ENCODE results near the gene ZSWIM5. TPM values are rescaled to one million over a fixed set of nuclear protein-coding genes. Genes with fewer than 3 reads are reported as not detected.
"Not testable (repeated sequence)": the region's sequence is repeated elsewhere in the genome, so short reads cannot be mapped to it uniquely, and the experiment has no call there.

Gene ZSWIM5
- total and polyA plus RNA-seq, 2 donors (not counting 1 experiment from before 2014, with no cell fraction given) = 0.36 to 1.7 TPM

DNA sequence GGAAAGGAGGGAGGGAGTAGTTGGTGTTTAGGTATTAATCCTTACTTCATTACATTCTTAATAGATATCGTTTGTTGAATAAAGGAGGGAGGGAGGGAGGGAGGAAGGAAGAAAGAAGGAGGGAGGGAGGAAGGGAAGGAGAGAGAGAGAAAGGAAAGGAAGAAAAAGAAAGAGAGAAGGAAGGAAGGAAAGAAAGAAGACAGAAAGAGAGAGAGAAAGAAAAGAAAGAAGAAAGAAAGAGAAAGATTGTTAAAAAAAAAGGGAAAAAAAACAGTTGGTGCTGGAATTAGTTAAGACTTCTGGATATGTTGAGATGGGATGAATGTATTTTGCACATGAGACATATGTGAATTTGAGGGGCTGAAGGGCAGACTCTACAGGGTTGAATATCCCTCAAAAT is 44.1 kb upstream of the ZSWIM5 start:
- H3K79me2 ChIP-seq (ENCODE audit: control insufficient read depth, insufficient read depth, low read length) = no peaks in the 10 kb centered on the region
- H3K4me2 ChIP-seq (replicated peaks; ENCODE audit: low read depth, low read length, poor library complexity, severe bottlenecking) = no peak overlapping the region
- H3K36me3 ChIP-seq (replicated peaks in 1 of 2; ENCODE audit: control extremely low read depth in 1 of 2, control insufficient read depth in 1 of 2, extremely low read depth in 1 of 2, insufficient read depth in 2 of 2, low read length in 1 of 2) = no peaks in the 10 kb centered on the region
- H2AFZ ChIP-seq (ENCODE audit: insufficient read depth, low read depth, low read length, poor library complexity, severe bottlenecking) = no peak overlapping the region
- no peak overlapping the region for H3K27ac ChIP-seq (ENCODE audit: low read length in 2 of 2)
- H3K27me3 Mint-ChIP-seq = peaks cover 14% of the 10 kb centered on the region
- no peaks in the 10 kb centered on the region for H3K4me1 ChIP-seq (ENCODE audit: control insufficient read depth in 2 of 2, insufficient read depth in 2 of 2, low read length in 2 of 2)
- no peak overlapping the region for H3K4me3 Mint-ChIP-seq
- TF ChIP-seq, protein P1, sequence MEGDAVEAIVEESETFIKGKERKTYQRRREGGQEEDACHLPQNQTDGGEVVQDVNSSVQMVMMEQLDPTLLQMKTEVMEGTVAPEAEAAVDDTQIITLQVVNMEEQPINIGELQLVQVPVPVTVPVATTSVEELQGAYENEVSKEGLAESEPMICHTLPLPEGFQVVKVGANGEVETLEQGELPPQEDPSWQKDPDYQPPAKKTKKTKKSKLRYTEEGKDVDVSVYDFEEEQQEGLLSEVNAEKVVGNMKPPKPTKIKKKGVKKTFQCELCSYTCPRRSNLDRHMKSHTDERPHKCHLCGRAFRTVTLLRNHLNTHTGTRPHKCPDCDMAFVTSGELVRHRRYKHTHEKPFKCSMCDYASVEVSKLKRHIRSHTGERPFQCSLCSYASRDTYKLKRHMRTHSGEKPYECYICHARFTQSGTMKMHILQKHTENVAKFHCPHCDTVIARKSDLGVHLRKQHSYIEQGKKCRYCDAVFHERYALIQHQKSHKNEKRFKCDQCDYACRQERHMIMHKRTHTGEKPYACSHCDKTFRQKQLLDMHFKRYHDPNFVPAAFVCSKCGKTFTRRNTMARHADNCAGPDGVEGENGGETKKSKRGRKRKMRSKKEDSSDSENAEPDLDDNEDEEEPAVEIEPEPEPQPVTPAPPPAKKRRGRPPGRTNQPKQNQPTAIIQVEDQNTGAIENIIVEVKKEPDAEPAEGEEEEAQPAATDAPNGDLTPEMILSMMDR (IDR thresholded peaks at IDR 0.05) = no peak
- TF ChIP-seq EZH2 (IDR thresholded peaks at IDR 0.05; ENCODE audit: borderline replicate concordance, insufficient read depth, low read depth, low read length, poor library complexity, severe bottlenecking) = no peak
- no peak for DNase-seq
- H3K27me3 ChIP-seq (replicated peaks in 1 of 4; ENCODE audit: control extremely low read depth in 1 of 4, control insufficient read depth in 3 of 4, insufficient read depth in 4 of 4, low read length in 3 of 4) = peaks cover 0 to 7% (median 1%) of the 10 kb centered on the region in 4 experiments
- no peak overlapping the region for H3K9ac ChIP-seq (ENCODE audit: low read length)
- H3K27ac Mint-ChIP-seq = no peak overlapping the region
- WGBS (ENCODE audit: insufficient coverage) = no CpG with 5 or more reads among the region's 1 CpG
- no peak overlapping the region for H3K4me3 ChIP-seq (ENCODE audit: control extremely low read depth in 1 of 5, extremely low read depth in 1 of 5, insufficient read depth in 1 of 5, low read depth in 2 of 5, low read length in 4 of 5)
- ATAC-seq (ENCODE audit: low read depth) = no peak
- intact Hi-C loops (cut with micrococcal nuclease) = no loop called here
- no peaks in the 10 kb centered on the region for H3K9me3 ChIP-seq (ENCODE audit: control extremely low read depth in 1 of 3, control insufficient read depth in 2 of 3, insufficient read depth in 1 of 3, low read length in 2 of 3)
- CTCF ChIA-PET = no interaction called here
- POLR2A ChIA-PET = no interaction called here
- no peaks in the 10 kb centered on the region for H3K4me1 Mint-ChIP-seq
- H4K20me1 ChIP-seq (ENCODE audit: control insufficient read depth, insufficient read depth, low read length, poor library complexity, severe bottlenecking) = no peaks in the 10 kb centered on the region
- no peaks in the 10 kb centered on the region for H3K9me3 Mint-ChIP-seq (ENCODE audit: insufficient read depth)

DNA sequence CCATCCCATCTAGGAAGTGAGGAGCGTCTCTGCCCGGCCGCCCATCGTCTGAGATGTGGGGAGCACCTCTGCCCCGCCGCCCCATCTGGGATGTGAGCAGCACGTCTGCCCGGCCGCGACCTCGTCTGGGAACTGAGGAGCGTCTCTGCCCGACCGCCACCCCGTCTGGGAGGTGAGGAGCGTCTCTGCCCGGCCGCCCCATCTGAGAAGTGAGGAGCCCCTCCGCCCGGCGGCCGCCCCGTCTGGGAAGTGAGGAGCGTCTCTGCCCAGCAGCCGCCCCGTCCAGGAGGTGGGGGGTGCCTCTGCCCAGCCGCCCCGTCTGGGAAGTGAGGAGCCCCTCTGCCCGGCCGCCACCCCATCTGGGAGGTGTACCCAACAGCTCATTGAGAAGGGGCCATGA is 41.6 kb upstream of the ZSWIM5 start:
- H3K27ac Mint-ChIP-seq; CTCF ChIA-PET; H3K27me3 ChIP-seq (replicated peaks in 1 of 4; ENCODE audit: control extremely low read depth in 1 of 4, control insufficient read depth in 3 of 4, insufficient read depth in 4 of 4, low read length in 3 of 4); H3K4me1 Mint-ChIP-seq; H3K4me2 ChIP-seq (replicated peaks; ENCODE audit: low read depth, low read length, poor library complexity, severe bottlenecking); H3K4me3 ChIP-seq (ENCODE audit: control extremely low read depth in 1 of 5, extremely low read depth in 1 of 5, insufficient read depth in 1 of 5, low read depth in 2 of 5, low read length in 4 of 5); H3K9me3 Mint-ChIP-seq (ENCODE audit: insufficient read depth); H4K20me1 ChIP-seq (ENCODE audit: control insufficient read depth, insufficient read depth, low read length, poor library complexity, severe bottlenecking); H2AFZ ChIP-seq (ENCODE audit: insufficient read depth, low read depth, low read length, poor library complexity, severe bottlenecking); H3K36me3 ChIP-seq (replicated peaks in 1 of 2; ENCODE audit: control extremely low read depth in 1 of 2, control insufficient read depth in 1 of 2, extremely low read depth in 1 of 2, insufficient read depth in 2 of 2, low read length in 1 of 2); H3K4me1 ChIP-seq (ENCODE audit: control insufficient read depth in 2 of 2, insufficient read depth in 2 of 2, low read length in 2 of 2); H3K4me3 Mint-ChIP-seq; ATAC-seq (ENCODE audit: low read depth); DNase-seq; H3K27me3 Mint-ChIP-seq; POLR2A ChIA-PET; H3K9ac ChIP-seq (ENCODE audit: low read length); H3K9me3 ChIP-seq (ENCODE audit: control extremely low read depth in 1 of 3, control insufficient read depth in 2 of 3, insufficient read depth in 1 of 3, low read length in 2 of 3); H3K79me2 ChIP-seq (ENCODE audit: control insufficient read depth, insufficient read depth, low read length); H3K27ac ChIP-seq (ENCODE audit: low read length in 2 of 2); intact Hi-C loops (cut with micrococcal nuclease): not testable (repeated sequence)
- 94% methylated on average over 28 of the region's 30 CpGs for WGBS (ENCODE audit: insufficient coverage)
